Measurements from ENCODE around the gene GPR34.
"Not testable (repeated sequence)": the region's sequence is repeated elsewhere in the genome, so short reads cannot be mapped to it uniquely, and the experiment has no call there.

Gene GPR34, protein sequence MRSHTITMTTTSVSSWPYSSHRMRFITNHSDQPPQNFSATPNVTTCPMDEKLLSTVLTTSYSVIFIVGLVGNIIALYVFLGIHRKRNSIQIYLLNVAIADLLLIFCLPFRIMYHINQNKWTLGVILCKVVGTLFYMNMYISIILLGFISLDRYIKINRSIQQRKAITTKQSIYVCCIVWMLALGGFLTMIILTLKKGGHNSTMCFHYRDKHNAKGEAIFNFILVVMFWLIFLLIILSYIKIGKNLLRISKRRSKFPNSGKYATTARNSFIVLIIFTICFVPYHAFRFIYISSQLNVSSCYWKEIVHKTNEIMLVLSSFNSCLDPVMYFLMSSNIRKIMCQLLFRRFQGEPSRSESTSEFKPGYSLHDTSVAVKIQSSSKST

DNA sequence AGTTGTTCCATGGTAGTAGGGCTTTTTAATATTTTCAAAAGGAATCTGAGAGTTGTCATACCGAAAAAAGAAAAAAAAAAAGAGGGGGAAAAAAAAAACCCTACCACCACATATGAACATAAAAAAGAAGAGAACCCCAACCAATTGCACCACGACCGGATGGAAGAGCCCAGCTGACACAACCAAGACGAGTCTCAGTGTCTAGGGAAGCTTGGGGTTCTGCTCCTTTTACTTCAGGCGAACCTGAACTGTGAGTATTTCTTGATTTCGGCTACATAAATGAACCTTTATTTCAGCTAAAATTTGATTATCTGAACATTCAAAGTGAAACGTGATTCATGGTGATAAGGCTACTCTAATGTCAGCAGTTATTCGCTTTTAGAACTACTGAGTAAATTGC is at the start of gene GPR34:
GPR34 (plus strand) TSS at position 139 of the 400 bp plus-strand sequence. CDS start 6,661 bp downstream, outside the sequence.
- no peak for DNase-seq

DNA sequence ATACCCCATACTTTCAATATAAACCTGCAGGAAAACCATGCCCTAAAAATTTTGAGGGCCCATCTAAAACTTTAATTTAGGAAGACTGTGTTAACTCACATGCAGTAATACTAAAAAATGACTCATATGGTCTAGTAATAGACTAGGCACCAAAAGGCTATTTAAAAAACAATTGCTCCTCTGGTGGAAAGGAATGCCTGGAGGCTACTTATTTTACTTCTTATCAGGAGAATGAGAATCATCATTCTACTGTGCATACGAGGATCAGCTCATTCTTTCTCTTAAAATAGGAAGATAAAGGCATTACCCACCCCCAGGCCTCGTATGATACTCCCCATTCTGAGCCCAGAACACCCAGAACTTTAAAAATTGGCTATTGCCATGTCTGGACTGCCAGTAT is 42.6 kb upstream of the GPR34 start:
- not testable (repeated sequence) for DNase-seq

DNA sequence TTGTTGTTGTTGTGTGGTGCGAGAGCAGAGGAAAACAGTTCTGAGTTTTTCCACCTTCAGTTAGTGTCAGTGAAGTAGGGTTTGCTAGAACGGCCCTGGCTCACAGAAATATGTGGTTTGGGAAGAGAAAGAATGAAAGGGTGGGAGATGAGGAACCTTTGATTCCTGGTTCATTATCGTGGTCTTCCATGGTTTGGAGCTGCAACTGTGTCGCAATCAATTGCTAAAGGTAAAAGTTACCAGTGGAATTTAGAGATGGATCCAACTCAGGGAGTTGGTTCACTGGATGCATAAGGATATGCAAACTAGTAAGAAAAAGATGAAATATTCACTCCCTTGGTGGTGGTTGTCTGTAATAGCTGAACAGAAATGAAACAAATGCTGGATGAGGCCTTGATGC is 35.6 kb upstream of the GPR34 start:
- no peak for DNase-seq

DNA sequence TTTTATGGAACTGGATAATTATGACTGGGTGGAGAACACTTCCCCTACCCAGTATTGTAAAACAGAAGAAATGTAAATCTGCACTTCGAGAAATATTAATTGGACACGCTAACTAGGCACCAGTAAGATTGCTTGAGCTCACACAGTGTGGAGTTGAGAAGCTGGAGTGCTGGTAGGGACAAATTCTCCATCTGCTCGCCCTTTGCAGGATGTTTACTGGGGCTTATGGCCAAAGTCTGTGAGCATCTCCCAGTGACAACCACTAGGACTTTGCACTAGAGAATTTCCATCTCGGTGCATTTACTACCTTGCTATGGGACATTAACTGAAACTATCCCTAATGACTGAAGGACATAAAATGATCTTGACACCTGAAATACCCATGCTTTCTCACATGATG is 33.7 kb upstream of the GPR34 start:
- DNase-seq, result no peak

DNA sequence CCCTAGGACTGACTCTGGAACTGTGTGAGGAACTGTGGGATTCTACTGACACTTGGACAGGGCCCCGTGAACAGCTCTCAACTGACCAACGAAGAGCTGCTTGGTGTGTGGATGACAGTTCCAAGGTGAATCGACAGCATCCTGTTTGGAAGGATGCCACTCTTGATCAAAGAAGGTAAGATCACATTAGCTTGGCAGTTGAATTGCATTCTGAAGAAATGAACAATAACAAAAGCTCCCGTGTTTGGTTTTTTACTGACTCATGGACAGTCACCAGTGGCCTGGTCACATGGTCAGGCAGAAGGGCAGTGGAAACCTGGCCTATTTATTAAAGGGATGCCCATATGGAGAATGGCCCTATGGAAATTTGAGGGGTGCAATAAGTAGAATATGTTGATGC is 33.1 kb upstream of the GPR34 start:
- no peak for DNase-seq

DNA sequence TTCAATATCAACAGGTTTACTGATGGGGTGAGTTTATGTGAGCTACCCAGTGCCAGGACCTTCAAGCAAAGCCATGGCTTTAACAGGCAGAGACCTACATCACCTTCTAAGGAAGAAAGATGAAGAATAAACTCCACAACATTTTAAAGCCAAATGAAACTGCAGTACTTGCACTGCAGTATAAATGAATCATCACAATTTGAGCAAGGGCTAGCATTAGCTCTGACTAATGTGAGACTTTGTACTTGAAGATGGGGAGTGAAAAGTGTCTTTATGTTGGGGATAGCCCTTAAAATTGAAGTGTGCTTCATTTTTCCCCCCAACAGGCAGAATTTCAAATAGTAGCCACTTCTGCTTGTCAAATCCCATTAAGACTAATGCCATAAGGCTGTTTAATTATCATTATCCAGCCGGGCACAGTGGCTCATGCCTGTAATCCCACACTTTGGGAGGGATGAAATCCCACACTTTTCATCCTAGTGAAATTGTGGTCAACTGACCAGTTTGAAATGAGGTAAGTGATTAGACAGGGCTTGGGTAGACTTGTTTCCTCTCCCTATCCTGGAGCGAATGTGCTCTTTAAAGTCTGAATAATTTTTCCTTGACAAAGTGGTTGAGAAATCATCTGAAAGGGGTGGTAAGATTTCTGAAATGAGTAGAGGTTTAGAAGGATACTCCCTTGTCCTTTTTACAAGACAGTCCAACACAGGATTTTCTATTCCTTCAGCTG is 27.2 kb upstream of the GPR34 start:
- DNase-seq, result peak; percentile 21

DNA sequence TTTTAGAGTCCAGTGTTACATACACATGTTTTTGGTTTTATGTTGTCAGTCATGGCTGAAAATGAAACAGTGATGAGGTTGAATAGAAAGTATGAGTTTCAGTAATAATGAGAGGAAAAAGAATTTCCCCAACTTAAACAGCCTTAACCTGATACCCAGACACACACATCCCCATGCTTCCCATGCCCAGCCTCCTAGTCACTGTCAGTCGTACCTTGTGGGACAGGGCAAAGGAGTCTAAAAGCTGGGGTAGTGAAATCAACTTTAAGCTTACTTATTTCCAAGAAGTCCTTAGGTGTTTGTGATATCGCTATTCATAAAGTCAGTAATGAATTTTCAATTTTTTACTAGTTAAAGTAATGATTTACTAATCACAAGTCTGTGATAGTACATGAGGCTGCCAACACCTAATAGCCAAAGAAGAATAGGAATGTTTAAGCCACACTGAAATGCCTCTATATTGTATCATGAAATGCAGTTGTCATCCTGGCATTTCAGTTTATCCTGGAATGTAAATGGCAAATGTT is 24.3 kb upstream of the GPR34 start:
- DNase-seq, result no peak

DNA sequence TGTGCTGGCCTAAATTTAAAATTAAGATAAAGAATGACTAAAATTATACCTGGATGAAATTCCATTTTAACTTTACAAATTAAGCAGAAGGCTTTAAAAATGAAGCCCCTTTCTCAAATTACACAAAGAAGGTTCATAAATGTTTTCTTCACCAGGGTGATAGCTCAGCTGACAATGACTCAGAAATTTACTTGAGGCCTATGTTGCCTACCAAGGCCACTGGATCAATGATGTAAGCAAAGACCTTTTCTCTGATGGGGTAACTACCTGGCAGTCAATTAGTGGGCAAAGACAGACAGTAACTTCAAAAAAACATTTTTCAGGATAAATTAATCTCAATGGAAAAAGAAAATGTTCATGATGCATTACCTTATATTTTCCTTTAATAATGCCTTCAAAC is 23.9 kb upstream of the GPR34 start:
- DNase-seq, result no peak

DNA sequence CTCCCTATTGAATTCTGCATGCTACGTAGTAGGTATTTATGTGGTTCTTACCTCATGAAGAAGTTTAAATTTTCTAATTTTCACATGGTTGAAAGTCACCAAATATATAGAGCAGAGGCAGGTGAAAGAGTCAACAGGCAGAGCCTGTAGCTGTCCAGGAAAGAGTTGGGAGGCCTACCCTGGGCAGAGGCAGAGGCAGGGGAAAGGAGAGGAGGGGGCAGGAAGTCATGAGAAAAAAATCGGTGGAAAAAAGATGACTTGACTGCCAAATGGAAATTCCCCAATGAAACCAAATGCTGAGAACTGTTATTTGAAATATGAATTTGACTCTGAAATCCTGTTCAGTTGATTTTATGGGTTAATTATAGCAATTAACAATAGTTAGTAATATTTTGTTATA is 23.1 kb upstream of the GPR34 start:
- no peak for DNase-seq

DNA sequence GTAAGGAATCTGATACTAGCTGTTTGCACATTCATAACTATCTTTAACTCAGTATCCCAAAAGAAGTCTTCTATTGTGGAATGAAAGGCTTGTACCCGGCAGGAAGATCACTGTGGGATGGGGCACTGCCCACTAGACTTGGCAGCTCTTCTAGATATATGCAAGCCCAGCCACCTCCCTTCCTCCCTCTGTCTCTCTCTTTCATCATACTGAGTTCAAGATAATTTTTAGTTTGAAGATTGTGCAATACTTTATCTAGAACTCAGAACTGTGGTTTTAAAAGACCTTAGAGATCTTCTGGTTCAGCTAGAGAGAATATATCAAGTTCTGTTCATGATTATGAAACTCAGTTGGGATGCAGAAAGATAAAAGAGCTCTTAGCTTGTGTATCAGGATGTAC is 22.5 kb upstream of the GPR34 start:
- no peak for DNase-seq

DNA sequence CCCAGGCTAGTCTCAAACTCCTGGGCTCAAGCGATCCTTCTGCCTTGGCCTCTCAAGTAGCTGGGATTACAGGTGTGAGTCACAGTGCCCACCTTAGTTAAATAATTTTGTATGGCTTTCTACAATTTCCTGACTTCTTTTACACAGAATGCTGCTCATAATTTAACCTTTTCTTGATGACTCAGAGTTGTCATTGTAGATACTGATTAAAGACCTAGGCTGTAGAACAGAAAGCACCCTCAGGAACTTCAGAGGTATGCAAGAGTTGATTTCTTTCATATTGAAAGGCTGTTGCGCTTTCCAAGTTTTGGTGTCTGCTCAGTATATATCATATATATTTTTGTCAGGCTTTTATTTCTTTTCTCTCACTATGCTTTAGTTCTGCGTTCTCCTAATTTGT is 21.1 kb upstream of the GPR34 start:
- no peak for DNase-seq

DNA sequence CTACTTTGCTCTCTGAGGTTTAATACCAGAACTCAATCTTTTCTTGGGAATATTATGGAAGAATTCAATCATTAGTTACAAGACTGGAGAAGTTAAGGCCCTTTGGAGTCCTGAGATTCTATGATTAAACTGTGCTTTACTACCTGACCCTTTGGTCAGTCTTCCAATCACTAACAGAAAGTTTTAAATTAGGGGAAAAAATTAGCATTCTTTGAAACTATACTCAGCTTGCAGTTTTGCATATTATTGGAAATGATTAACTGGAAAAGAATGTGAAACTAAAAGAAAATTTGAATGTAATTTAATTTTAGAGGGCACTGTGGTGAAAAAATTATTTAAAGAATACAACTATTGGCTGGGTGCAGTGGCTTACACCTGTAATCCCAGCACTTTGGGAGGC is 18.7 kb upstream of the GPR34 start:
- no peak for DNase-seq

DNA sequence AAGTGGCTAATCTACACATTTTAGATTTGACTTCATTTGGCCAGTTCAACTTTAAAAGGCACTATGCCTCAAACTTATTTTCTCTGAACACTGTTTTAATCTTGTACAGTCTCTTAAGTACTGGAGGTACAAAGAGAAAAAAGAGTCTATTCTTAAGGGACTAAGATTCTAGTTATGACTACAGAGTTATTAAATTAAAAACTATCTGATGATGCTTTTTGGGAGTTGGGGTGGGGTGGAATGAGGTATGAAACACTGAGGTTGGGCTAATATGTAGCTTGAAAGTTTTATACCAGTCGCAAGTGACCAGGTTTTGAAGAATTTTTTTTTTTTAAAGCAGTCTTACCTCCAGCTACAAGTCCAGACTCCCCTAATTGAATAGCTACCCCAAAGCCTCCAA is 17.7 kb upstream of the GPR34 start:
- no peak for DNase-seq

DNA sequence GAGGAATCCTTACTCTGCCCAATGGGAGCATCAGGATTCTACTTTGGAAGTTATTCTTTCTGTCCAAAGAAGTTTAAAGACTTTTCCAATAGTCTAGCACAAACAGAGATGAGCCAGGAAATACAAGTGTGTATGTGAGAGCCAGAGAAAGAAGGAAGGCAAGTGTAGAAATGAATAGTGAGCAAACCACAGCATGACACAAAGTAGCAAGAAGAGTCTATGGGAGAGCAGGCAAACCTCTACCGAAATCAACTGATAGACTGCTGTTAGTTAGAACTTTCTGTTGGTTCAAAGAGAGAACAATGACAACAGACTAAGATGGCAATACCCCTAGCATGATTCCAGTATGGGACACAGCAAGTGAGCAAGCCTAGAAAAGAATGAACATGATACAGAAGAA is 16.1 kb upstream of the GPR34 start:
- DNase-seq, result no peak

DNA sequence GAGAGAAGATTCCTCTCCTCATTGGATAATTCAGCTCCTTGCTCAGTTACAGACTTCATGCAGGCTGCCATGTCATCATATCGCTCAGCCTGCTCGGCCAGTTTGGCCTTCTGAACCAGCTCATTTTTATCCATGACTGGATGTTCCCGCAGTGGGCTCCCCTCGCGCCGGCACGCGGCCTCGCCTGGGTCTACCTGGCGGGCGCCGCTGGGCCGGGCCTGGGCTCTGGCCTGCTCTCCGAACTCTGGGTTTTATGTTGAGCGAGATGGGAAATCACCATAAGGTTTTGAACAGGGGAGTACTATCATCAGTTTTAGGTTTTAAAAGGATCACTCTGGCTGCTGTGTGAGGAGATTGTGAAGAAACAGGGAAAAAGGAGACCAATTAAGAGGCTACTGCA is 12.4 kb upstream of the GPR34 start:
- DNase-seq, result not testable (repeated sequence)

DNA sequence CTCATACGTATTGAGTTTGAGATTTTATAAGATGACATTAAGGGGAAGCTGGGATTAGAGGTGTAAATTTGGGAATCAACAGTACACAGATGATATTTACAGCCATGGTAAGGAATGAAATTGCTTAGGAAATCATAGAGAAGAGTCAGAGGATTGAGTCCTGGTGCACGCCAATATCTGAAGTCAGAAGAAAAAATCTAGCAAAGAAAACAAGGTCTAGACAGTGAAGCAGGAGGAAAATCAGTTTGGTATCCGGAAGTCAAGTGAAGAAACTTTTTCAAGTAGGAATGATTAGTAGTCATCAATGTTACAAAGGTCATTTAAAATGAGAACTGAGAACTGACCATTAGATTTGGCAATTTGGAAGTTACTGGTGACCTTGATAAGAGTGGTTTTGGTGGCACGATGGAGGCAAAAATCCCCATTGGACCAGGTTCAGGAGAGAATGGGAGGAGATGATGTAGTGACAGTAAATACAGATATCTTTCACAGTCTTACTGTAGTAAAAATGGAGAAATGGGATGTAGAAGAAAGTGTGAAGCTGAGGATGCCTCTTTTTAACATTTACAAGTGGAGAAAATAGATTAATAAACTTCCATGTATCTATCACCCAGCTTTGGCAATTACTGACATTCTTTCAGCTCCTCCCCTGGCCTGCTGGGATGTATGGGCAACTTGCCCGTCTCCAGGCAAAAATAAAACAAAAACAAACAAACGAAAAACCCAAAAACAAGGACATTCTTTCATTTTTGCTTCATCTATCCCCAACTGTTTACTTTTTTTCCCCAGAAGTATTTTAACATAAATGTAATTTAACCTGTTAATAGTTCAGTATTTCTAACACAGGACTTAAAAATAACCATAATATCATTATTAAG is 11.4 kb upstream of the GPR34 start:
- no peak for DNase-seq

DNA sequence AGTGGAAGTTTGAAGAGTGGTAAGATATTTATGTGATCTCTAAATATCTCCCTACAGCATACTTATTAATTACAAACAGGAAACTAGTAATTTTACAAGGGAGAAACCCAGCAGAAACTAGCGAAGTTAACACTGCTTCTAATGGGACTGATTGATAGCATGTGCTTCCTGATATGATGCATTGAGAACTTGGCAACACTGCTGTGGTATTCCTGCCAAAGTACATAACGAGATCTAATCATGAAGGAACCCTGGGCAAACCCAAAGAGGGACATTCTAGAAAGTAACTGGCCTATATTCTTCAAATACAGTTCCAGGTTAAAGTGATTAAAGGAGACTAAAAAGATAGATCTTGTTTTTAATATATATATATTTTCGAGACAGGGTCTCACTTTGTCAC is 4.6 kb upstream of the GPR34 start:
- DNase-seq, result no peak

DNA sequence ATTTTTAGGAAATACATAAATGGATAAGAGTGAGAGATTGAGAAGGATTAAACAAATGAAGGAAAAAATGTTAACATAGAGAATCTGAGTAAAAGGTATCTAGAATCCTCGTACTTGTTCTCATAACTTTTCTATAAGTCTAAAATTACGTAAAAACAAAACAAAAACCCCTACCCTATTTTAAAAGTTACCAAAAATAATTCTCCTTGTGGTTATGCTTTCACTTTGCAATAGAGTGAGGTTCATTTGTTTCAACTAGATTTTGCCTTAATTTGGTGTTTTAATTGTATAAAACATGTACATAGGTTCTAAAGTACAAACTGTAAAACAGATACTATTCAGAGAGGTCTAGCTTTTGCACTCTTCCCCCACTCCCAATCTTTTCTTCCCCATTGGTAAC is 3.8 kb upstream of the GPR34 start:
- DNase-seq, result no peak

DNA sequence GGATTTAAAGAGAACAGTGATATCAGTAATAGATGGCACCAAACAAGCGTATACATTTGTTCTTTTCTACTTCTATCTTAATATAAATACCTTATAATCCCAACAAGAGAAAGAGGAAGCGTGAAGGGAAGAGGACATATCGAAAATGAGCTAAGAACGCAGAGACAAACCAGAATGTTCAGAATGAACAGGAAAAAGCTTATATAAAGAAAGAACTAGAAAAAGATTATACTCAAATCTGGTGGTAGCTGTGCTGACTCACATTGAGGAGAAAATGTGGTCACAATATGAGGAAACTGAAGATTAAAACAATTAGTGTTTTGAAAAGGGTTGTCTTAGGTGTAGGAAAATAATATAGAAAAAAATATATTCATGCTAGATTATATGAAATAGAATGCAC is 2.0 kb upstream of the GPR34 start:
- no peak for DNase-seq

DNA sequence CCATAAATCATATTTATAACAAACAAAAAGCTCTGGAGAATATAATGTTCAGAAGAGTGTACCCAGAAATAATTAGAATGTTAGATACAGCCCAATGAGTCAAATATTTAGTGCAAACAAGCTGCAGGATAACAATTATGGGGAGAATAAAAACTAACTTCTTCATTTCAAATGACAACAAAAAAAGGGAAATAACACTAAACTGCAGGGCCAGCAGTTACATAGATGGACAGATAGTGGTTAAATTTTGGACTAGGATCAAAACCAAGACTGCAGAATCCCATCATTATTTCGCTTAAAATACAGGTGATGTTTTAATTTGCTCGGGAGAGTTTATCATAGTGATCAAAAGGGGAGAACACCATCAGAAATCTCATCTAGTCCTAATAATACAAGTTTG is 617 bp upstream of the GPR34 start:
- DNase-seq, result no peak

DNA sequence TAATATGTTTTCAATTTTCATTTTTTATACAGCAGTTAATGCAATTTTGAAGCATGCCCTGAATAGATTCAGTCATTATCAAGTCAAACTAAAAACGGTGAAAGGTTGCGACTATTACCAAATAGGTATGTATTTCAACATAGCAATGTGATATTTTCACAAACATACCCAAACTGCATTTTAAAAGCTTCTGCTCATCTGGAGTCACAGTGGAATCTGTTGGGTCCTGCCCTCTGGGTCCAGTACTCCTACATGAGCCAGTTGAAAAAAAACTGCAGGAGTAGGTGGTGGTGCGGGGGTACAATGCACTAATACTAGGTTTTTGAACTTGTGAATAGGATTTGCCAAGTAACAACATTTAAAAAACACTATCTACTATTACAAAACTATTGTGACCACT is 938 bp downstream of the GPR34 start:
- no peak for DNase-seq

DNA sequence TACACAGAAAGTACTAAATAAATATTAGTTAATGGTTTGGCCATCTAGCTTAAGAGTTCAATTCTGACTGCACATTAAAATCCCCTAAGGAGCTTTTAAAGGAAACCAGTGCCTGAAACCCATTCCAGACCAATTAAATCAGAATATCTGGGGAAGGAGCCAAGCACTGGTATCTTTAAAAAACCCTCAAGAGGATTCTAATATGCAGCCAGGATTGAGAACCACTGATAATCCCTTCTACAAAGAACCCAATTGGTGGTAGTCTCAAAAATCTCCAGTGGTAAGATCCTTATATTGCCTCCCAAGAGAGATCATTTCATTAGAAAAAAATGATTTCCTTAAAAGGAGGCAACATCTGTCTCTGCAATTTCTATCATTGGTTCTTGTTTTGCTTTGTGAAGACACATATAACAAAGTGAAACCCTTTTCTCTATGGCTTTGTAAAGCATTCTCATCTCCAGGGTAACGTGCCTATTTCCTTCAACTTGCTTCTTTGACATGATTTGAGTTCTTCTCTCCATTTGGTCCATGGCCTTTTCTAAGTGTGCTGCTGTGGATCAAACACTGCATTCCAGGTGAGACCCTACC is 3.5 kb downstream of the GPR34 start:
- DNase-seq, result peak; percentile 80

DNA sequence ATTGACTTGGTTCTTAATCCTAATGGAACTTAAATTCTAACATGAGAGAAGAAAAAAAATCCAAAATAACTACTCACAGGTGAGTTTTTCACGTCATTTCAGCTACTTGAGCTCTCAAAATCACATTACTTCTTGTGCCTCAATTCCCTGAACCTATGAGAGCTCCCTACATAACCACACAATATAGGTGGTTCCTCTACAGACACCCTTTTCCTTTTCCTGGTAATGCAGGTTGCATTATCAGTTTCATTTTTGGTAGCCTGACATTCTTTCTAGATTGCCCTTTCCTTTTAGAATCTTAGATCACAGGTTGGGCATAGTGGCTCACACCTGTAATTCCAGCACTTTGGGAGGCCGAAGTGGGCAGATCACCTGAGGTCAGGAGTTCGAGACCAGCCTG is 4.3 kb downstream of the GPR34 start:
- no peak for DNase-seq
